ENCODE measurements around the gene OS9.

The OS9 gene

GRCh38 chr12:57754411-57755193, 60.7 kb downstream of the OS9 start, which contains the start of gene MARCHF9:
Gene MARCHF9 (plus strand): TSS chr12:57755103. CDS start chr12:57755529, 426 bp downstream.
- DNase-seq: peak; percentile 91

- no peak for DNase-seq
Observed at GRCh38 chr12:57755194-57755453, 61.2 kb downstream of the OS9 start.

GRCh38 chr12:57755454-57756372, 61.8 kb downstream of the OS9 start:
- peak; percentile 13 for DNase-seq

- DNase-seq: no peak
Observed at GRCh38 chr12:57756406-57757341, 62.7 kb downstream of the OS9 start.

GRCh38 chr12:57757771-57758170, 63.8 kb downstream of the OS9 start:
- DNase-seq: no peak

- DNase-seq: no peak
Observed at GRCh38 chr12:57758552-57759359, 64.8 kb downstream of the OS9 start.

GRCh38 chr12:57759360-57759980, 65.5 kb downstream of the OS9 start:
- peak; percentile 12 for DNase-seq

GRCh38 chr12:57760347-57760982, 66.5 kb downstream of the OS9 start:
- DNase-seq: no peak

- no peak for DNase-seq
Observed at GRCh38 chr12:57761391-57761998, 67.6 kb downstream of the OS9 start.

- DNase-seq: no peak
Observed at GRCh38 chr12:57762463-57762862, 68.5 kb downstream of the OS9 start.

- DNase-seq: no peak
Observed at GRCh38 chr12:57763881-57764661, 70.1 kb downstream of the OS9 start.

GRCh38 chr12:57764662-57765002, 70.7 kb downstream of the OS9 start:
- DNase-seq: no peak

- DNase-seq: peak; percentile 34
Observed at GRCh38 chr12:57765003-57765697, 71.2 kb downstream of the OS9 start.

GRCh38 chr12:57765698-57766463, 71.9 kb downstream of the OS9 start:
- no peak for DNase-seq

GRCh38 chr12:57766464-57767304, 72.8 kb downstream of the OS9 start, which contains the start of gene CYP27B1:
Gene CYP27B1 (minus strand): TSS chr12:57767078. CDS start chr12:57767041, 37 bp downstream.
- DNase-seq: peak; percentile 20

- DNase-seq: no peak
Observed at GRCh38 chr12:57767305-57767698, 73.4 kb downstream of the OS9 start.

- DNase-seq: no peak
Observed at GRCh38 chr12:57767876-57768275, 73.9 kb downstream of the OS9 start.

Data from NCI-H2171 (cell line).